Vagina (tissue), 2 donors: Measurements from ENCODE around the gene EDNRB. TPM values are rescaled to one million over a fixed set of nuclear protein-coding genes. Genes with fewer than 3 reads are reported as not detected.

Experiments used
- DNase-seq, 2 donors: peaks; one replicate each; pipeline ENCODE4 v3.0.0-alpha.2; 2017; ENCODE audit errors: extremely low spot score in 2 of 2
- H3K27ac ChIP-seq: fragments of 200-600 bp; sonication (generic); one replicate; pipeline ENCODE4 v1.5.1; 2019
- H3K27me3 ChIP-seq: fragments of 200-600 bp; sonication (generic); one replicate; pipeline ENCODE4 v1.5.1; 2019
- H3K36me3 ChIP-seq, 2 donors: fragments of 200-600 bp; sonication (generic); one replicate each; pipeline ENCODE4 v1.5.1; 2017 to 2019
- H3K4me1 ChIP-seq: fragments of 200-600 bp; sonication (generic); one replicate; pipeline ENCODE4 v1.5.1; 2019
- H3K4me3 ChIP-seq, 2 donors: fragments of 200-600 bp; sonication (generic); 1 replicate in 1 of 2; 2 replicates in 1 of 2; pipeline ENCODE4 v1.5.1; 2016 to 2019
- H3K9me3 ChIP-seq: fragments of 200-600 bp; sonication (generic); one replicate; pipeline ENCODE4 v1.5.1; 2019
- CTCF ChIP-seq, 3 experiments: fragments of 450-650 bp in 2 of 3; fragments of 200-600 bp in 1 of 3; sonication (generic) in 1 of 3; IDR thresholded peaks; one replicate each; pipeline ENCODE4 v1.5.1; 2017 to 2019; ENCODE audit warnings: antibody characterized with exemption in 3 of 3, mild to moderate bottlenecking in 2 of 3, moderate library complexity in 2 of 3
- POLR2A ChIP-seq, 2 donors: fragments of 450-650 bp; IDR thresholded peaks; one replicate each; pipeline ENCODE4 v1.6.1; 2017; ENCODE audit warnings: antibody characterized with exemption in 2 of 2, mild to moderate bottlenecking in 2 of 2, moderate library complexity in 2 of 2
- POLR2AphosphoS5 ChIP-seq, 2 donors: sonication (generic); formaldehyde crosslinking; IDR thresholded peaks; one replicate each; pipeline ENCODE4 v1.9.0; 2017; ENCODE audit warnings: antibody characterized with exemption in 2 of 2, mild to moderate bottlenecking in 2 of 2, low read depth in 1 of 2; ENCODE audit not compliant: insufficient read depth in 1 of 2
- intact Hi-C: fragments of 100-400 bp; cut with DNase I; formaldehyde crosslinking; loops from one replicate; pipeline ENCODE4 v1.15.1; 2023
- total RNA-seq: library from RNA; depleted of rRNA; stranded (reverse); fragments of >200 nt; gene quantifications from one replicate; pipeline ENCODE4 v1.2.3, GENCODE V29; 2016

Gene EDNRB
- total RNA-seq, 1 donor from 2014 or later: 46.2 TPM

- H3K4me3 ChIP-seq: no peak overlapping the region
- no peak overlapping the region for H3K27ac ChIP-seq
- intact Hi-C loops: no loop called here
- H3K4me1 ChIP-seq: no peaks in the 10 kb centered on the region
- H3K27me3 ChIP-seq: no peaks in the 10 kb centered on the region
- no peaks in the 10 kb centered on the region for H3K9me3 ChIP-seq
- H3K36me3 ChIP-seq: no peaks in the 10 kb centered on the region
- no peak for TF ChIP-seq POLR2A (IDR thresholded peaks at IDR 0.05)
- no peak for TF ChIP-seq CTCF (IDR thresholded peaks at IDR 0.05)
- TF ChIP-seq POLR2AphosphoS5 (IDR thresholded peaks at IDR 0.05; ENCODE audit: insufficient read depth in 1 of 2, low read depth in 1 of 2): no peak
- no peak for DNase-seq
Observed at GRCh38 chr13:77874406-77874805, 44.2 kb downstream of the EDNRB start.

GRCh38 chr13:77872995-77873394, 45.6 kb downstream of the EDNRB start:
- no peak overlapping the region for H3K27ac ChIP-seq
- H3K9me3 ChIP-seq: no peaks in the 10 kb centered on the region
- intact Hi-C loops: no loop called here
- H3K36me3 ChIP-seq: no peaks in the 10 kb centered on the region
- no peaks in the 10 kb centered on the region for H3K4me1 ChIP-seq
- no peak for DNase-seq
- no peak overlapping the region for H3K4me3 ChIP-seq
- H3K27me3 ChIP-seq: no peaks in the 10 kb centered on the region
- TF ChIP-seq CTCF (IDR thresholded peaks at IDR 0.05): no peak
- no peak for TF ChIP-seq POLR2A (IDR thresholded peaks at IDR 0.05)
- TF ChIP-seq POLR2AphosphoS5 (IDR thresholded peaks at IDR 0.05; ENCODE audit: insufficient read depth in 1 of 2, low read depth in 1 of 2): no peak

GRCh38 chr13:77871596-77871995, 47.0 kb downstream of the EDNRB start:
- no peaks in the 10 kb centered on the region for H3K9me3 ChIP-seq
- DNase-seq: no peak
- no peaks in the 10 kb centered on the region for H3K27me3 ChIP-seq
- no peaks in the 10 kb centered on the region for H3K4me1 ChIP-seq
- TF ChIP-seq CTCF (IDR thresholded peaks at IDR 0.05): no peak
- TF ChIP-seq POLR2AphosphoS5 (IDR thresholded peaks at IDR 0.05; ENCODE audit: insufficient read depth in 1 of 2, low read depth in 1 of 2): no peak
- no peak for TF ChIP-seq POLR2A (IDR thresholded peaks at IDR 0.05)
- no peaks in the 10 kb centered on the region for H3K36me3 ChIP-seq
- H3K4me3 ChIP-seq: no peak overlapping the region
- no peak overlapping the region for H3K27ac ChIP-seq
- intact Hi-C loops: no loop called here

DNA sequence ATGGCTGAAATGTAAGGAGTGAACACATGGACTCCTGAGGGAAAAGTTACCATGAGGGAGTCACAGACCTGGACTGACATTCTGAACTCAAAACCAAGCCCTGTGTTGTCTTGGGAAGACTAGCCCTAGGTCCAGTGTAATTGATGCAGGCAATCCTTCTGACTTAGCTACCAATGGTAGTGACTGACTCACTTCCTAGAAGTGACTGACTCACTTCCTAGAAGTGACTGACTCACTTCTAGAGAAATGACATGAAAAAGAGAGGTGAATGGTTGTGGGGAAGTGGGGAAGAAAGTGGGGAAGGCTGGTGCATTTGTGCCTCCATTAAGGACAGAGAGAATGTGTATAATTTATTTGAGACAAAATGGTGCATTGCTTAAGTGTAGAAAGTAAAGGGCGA, 49.9 kb downstream of the EDNRB start:
- H3K27me3 ChIP-seq: no peaks in the 10 kb centered on the region
- intact Hi-C loops: no loop called here
- DNase-seq: no peak
- no peak for TF ChIP-seq CTCF (IDR thresholded peaks at IDR 0.05)
- no peak for TF ChIP-seq POLR2AphosphoS5 (IDR thresholded peaks at IDR 0.05; ENCODE audit: insufficient read depth in 1 of 2, low read depth in 1 of 2)
- TF ChIP-seq POLR2A (IDR thresholded peaks at IDR 0.05): no peak
- no peaks in the 10 kb centered on the region for H3K4me1 ChIP-seq
- no peak overlapping the region for H3K27ac ChIP-seq
- no peak overlapping the region for H3K4me3 ChIP-seq
- no peaks in the 10 kb centered on the region for H3K36me3 ChIP-seq
- no peaks in the 10 kb centered on the region for H3K9me3 ChIP-seq

- no peaks in the 10 kb centered on the region for H3K27me3 ChIP-seq
- no peak for DNase-seq
- TF ChIP-seq CTCF (IDR thresholded peaks at IDR 0.05) (no peak), POLR2A (IDR thresholded peaks at IDR 0.05) (no peak), POLR2AphosphoS5 (IDR thresholded peaks at IDR 0.05; ENCODE audit: insufficient read depth in 1 of 2, low read depth in 1 of 2) (no peak)
- H3K9me3 ChIP-seq: no peaks in the 10 kb centered on the region
- H3K4me1 ChIP-seq: no peaks in the 10 kb centered on the region
- H3K27ac ChIP-seq: no peak overlapping the region
- H3K4me3 ChIP-seq: no peak overlapping the region
- intact Hi-C loops: no loop called here
- H3K36me3 ChIP-seq: no peaks in the 10 kb centered on the region
Observed at GRCh38 chr13:77866971-77867370, 51.7 kb downstream of the EDNRB start.
